ENCODE results near the gene ACE2. TPM values are rescaled to one million over a fixed set of nuclear protein-coding genes. Genes with fewer than 3 reads are reported as not detected.
A peak's percentile ranks its signal among the peaks of the same experiment; 100 is the strongest.

The ACE2 gene
- total and polyA plus RNA-seq, 9 donors = 0.04 to 19.0 (median 1.7) TPM; not detected in 5

GRCh38 chrX:15559227-15559626 lies 41.5 kb downstream of the ACE2 start:
- no peaks in the 10 kb centered on the region for H3K36me3 ChIP-seq (ENCODE audit: control insufficient read depth, insufficient read depth, low read length)
- DNase-seq = no peak
- no peaks in the 10 kb centered on the region for H3K9me3 ChIP-seq (replicated peaks; ENCODE audit: control insufficient read depth, low read depth, low read length)
- H3K27me3 ChIP-seq (ENCODE audit: control insufficient read depth, insufficient read depth, low read length) = peaks cover 24% of the 10 kb centered on the region
- H3K27ac ChIP-seq (ENCODE audit: low read length) = no peak overlapping the region
- H3K4me1 ChIP-seq (ENCODE audit: control insufficient read depth, insufficient read depth, low read length) = no peaks in the 10 kb centered on the region
- no peak overlapping the region for H3K4me3 ChIP-seq (ENCODE audit: low read length)
- no CpG with 5 or more reads among the region's 3 CpGs for WGBS (ENCODE audit: insufficient coverage)

GRCh38 chrX:15549189-15550012 lies 51.4 kb downstream of the ACE2 start:
- DNase-seq = no peak
- peaks cover 34% of the 10 kb centered on the region for H3K27me3 ChIP-seq (ENCODE audit: control insufficient read depth, insufficient read depth, low read length)
- H3K36me3 ChIP-seq (ENCODE audit: control insufficient read depth, insufficient read depth, low read length) = no peaks in the 10 kb centered on the region
- no peak overlapping the region for H3K27ac ChIP-seq (ENCODE audit: low read length)
- H3K4me3 ChIP-seq (ENCODE audit: low read length) = no peak overlapping the region
- 64% methylated on average over 5 of the region's 8 CpGs for WGBS (ENCODE audit: insufficient coverage)
- no peaks in the 10 kb centered on the region for H3K9me3 ChIP-seq (replicated peaks; ENCODE audit: control insufficient read depth, low read depth, low read length)
- no peaks in the 10 kb centered on the region for H3K4me1 ChIP-seq (ENCODE audit: control insufficient read depth, insufficient read depth, low read length)

- H3K27ac ChIP-seq (ENCODE audit: low read length) = no peak overlapping the region
- no peaks in the 10 kb centered on the region for H3K36me3 ChIP-seq (ENCODE audit: control insufficient read depth, insufficient read depth, low read length)
- H3K4me1 ChIP-seq (ENCODE audit: control insufficient read depth, insufficient read depth, low read length) = no peaks in the 10 kb centered on the region
- DNase-seq = no peak
- no CpG with 5 or more reads among the region's 2 CpGs for WGBS (ENCODE audit: insufficient coverage)
- peaks cover 31% of the 10 kb centered on the region for H3K27me3 ChIP-seq (ENCODE audit: control insufficient read depth, insufficient read depth, low read length)
- no peaks in the 10 kb centered on the region for H3K9me3 ChIP-seq (replicated peaks; ENCODE audit: control insufficient read depth, low read depth, low read length)
- H3K4me3 ChIP-seq (ENCODE audit: low read length) = no peak overlapping the region
Measured at GRCh38 chrX:15547356-15547755, 53.4 kb downstream of the ACE2 start.

- H3K27ac ChIP-seq (ENCODE audit: low read length) = no peak overlapping the region
- H3K9me3 ChIP-seq (replicated peaks; ENCODE audit: control insufficient read depth, low read depth, low read length) = no peaks in the 10 kb centered on the region
- no peaks in the 10 kb centered on the region for H3K4me1 ChIP-seq (ENCODE audit: control insufficient read depth, insufficient read depth, low read length)
- no peak for DNase-seq
- H3K27me3 ChIP-seq (ENCODE audit: control insufficient read depth, insufficient read depth, low read length) = peaks cover 34% of the 10 kb centered on the region
- H3K36me3 ChIP-seq (ENCODE audit: control insufficient read depth, insufficient read depth, low read length) = no peaks in the 10 kb centered on the region
- no peak overlapping the region for H3K4me3 ChIP-seq (ENCODE audit: low read length)
- WGBS (ENCODE audit: insufficient coverage) = 40% methylated on average over 1 of the region's 5 CpGs
Measured at GRCh38 chrX:15546745-15547144, 54.0 kb downstream of the ACE2 start.

- DNase-seq = no peak
- Histone ChIP-seq H3K4me3 (ENCODE audit: low read length) (no peak overlapping the region), H3K36me3 (ENCODE audit: control insufficient read depth, insufficient read depth, low read length) (no peaks in the 10 kb centered on the region), H3K27me3 (ENCODE audit: control insufficient read depth, insufficient read depth, low read length) (peaks cover 12% of the 10 kb centered on the region), H3K4me1 (ENCODE audit: control insufficient read depth, insufficient read depth, low read length) (no peaks in the 10 kb centered on the region), H3K27ac (ENCODE audit: low read length) (no peak overlapping the region), H3K9me3 (replicated peaks; ENCODE audit: control insufficient read depth, low read depth, low read length) (no peaks in the 10 kb centered on the region)
- WGBS (ENCODE audit: insufficient coverage) = 53% methylated on average over 4 of the region's 6 CpGs
Measured at GRCh38 chrX:15530318-15530717, 70.4 kb downstream of the ACE2 start.

- no peak overlapping the region for H3K4me3 ChIP-seq (ENCODE audit: low read length)
- no peaks in the 10 kb centered on the region for H3K9me3 ChIP-seq (replicated peaks; ENCODE audit: control insufficient read depth, low read depth, low read length)
- peaks cover 12% of the 10 kb centered on the region for H3K27me3 ChIP-seq (ENCODE audit: control insufficient read depth, insufficient read depth, low read length)
- DNase-seq = no peak
- no peaks in the 10 kb centered on the region for H3K36me3 ChIP-seq (ENCODE audit: control insufficient read depth, insufficient read depth, low read length)
- H3K27ac ChIP-seq (ENCODE audit: low read length) = no peak overlapping the region
- H3K4me1 ChIP-seq (ENCODE audit: control insufficient read depth, insufficient read depth, low read length) = no peaks in the 10 kb centered on the region
Measured at GRCh38 chrX:15529165-15529564, 71.6 kb downstream of the ACE2 start.

GRCh38 chrX:15525664-15526416 lies 74.9 kb downstream of the ACE2 start:
- H3K27me3 ChIP-seq (ENCODE audit: control insufficient read depth, insufficient read depth, low read length) = peaks cover 13% of the 10 kb centered on the region
- H3K4me3 ChIP-seq (ENCODE audit: low read length) = no peak overlapping the region
- H3K36me3 ChIP-seq (ENCODE audit: control insufficient read depth, insufficient read depth, low read length) = no peaks in the 10 kb centered on the region
- H3K4me1 ChIP-seq (ENCODE audit: control insufficient read depth, insufficient read depth, low read length) = no peaks in the 10 kb centered on the region
- H3K9me3 ChIP-seq (replicated peaks; ENCODE audit: control insufficient read depth, low read depth, low read length) = no peaks in the 10 kb centered on the region
- no peak overlapping the region for H3K27ac ChIP-seq (ENCODE audit: low read length)
- no peak for DNase-seq
- WGBS (ENCODE audit: insufficient coverage) = no CpG with 5 or more reads among the region's 8 CpGs

GRCh38 chrX:15524417-15524816 lies 76.3 kb downstream of the ACE2 start:
- DNase-seq = peak; percentile 11
- Histone ChIP-seq H3K9me3 (replicated peaks; ENCODE audit: control insufficient read depth, low read depth, low read length) (no peaks in the 10 kb centered on the region), H3K27me3 (ENCODE audit: control insufficient read depth, insufficient read depth, low read length) (peaks cover 7% of the 10 kb centered on the region), H3K27ac (ENCODE audit: low read length) (no peak overlapping the region), H3K36me3 (ENCODE audit: control insufficient read depth, insufficient read depth, low read length) (no peaks in the 10 kb centered on the region), H3K4me1 (ENCODE audit: control insufficient read depth, insufficient read depth, low read length) (no peaks in the 10 kb centered on the region), H3K4me3 (ENCODE audit: low read length) (no peak overlapping the region)

GRCh38 chrX:15523088-15523487 lies 77.7 kb downstream of the ACE2 start:
- H3K4me1 ChIP-seq (ENCODE audit: control insufficient read depth, insufficient read depth, low read length) = no peaks in the 10 kb centered on the region
- no peaks in the 10 kb centered on the region for H3K9me3 ChIP-seq (replicated peaks; ENCODE audit: control insufficient read depth, low read depth, low read length)
- no peak overlapping the region for H3K4me3 ChIP-seq (ENCODE audit: low read length)
- no peak overlapping the region for H3K27ac ChIP-seq (ENCODE audit: low read length)
- no peak for DNase-seq
- no peaks in the 10 kb centered on the region for H3K36me3 ChIP-seq (ENCODE audit: control insufficient read depth, insufficient read depth, low read length)
- H3K27me3 ChIP-seq (ENCODE audit: control insufficient read depth, insufficient read depth, low read length) = peaks cover 7% of the 10 kb centered on the region

GRCh38 chrX:15522464-15522863 lies 78.3 kb downstream of the ACE2 start:
- Histone ChIP-seq H3K27me3 (ENCODE audit: control insufficient read depth, insufficient read depth, low read length) (peaks cover 7% of the 10 kb centered on the region), H3K4me1 (ENCODE audit: control insufficient read depth, insufficient read depth, low read length) (no peaks in the 10 kb centered on the region), H3K27ac (ENCODE audit: low read length) (no peak overlapping the region), H3K9me3 (replicated peaks; ENCODE audit: control insufficient read depth, low read depth, low read length) (no peaks in the 10 kb centered on the region), H3K4me3 (ENCODE audit: low read length) (no peak overlapping the region), H3K36me3 (ENCODE audit: control insufficient read depth, insufficient read depth, low read length) (no peaks in the 10 kb centered on the region)
- WGBS (ENCODE audit: insufficient coverage) = 66% methylated on average over 2 of the region's 3 CpGs
- DNase-seq = no peak
